Measurements from ENCODE around the gene CTNNA3.

GRCh38 chr10:66910671-66911070, 785.3 kb downstream of the CTNNA3 start:
- TF ChIP-seq, protein P1, sequence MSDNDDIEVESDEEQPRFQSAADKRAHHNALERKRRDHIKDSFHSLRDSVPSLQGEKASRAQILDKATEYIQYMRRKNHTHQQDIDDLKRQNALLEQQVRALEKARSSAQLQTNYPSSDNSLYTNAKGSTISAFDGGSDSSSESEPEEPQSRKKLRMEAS (IDR thresholded peaks at IDR 0.05), result no peak
- TF ChIP-seq CTCF (IDR thresholded peaks at IDR 0.05; ENCODE audit: low read depth, low read length, missing input control), result no peak
- TF ChIP-seq RXRA (IDR thresholded peaks at IDR 0.05), result no peak
- no peak for TF ChIP-seq TAF1 (conservative IDR thresholded peaks at IDR 0.05)
- no peak for TF ChIP-seq YY1 (IDR thresholded peaks at IDR 0.05)
- TF ChIP-seq NR2F2 (IDR thresholded peaks at IDR 0.05), result no peak
- TF ChIP-seq EGR1 (IDR thresholded peaks at IDR 0.05; ENCODE audit: low read depth in 2 of 2), result no peak
- TF ChIP-seq, protein P2, sequence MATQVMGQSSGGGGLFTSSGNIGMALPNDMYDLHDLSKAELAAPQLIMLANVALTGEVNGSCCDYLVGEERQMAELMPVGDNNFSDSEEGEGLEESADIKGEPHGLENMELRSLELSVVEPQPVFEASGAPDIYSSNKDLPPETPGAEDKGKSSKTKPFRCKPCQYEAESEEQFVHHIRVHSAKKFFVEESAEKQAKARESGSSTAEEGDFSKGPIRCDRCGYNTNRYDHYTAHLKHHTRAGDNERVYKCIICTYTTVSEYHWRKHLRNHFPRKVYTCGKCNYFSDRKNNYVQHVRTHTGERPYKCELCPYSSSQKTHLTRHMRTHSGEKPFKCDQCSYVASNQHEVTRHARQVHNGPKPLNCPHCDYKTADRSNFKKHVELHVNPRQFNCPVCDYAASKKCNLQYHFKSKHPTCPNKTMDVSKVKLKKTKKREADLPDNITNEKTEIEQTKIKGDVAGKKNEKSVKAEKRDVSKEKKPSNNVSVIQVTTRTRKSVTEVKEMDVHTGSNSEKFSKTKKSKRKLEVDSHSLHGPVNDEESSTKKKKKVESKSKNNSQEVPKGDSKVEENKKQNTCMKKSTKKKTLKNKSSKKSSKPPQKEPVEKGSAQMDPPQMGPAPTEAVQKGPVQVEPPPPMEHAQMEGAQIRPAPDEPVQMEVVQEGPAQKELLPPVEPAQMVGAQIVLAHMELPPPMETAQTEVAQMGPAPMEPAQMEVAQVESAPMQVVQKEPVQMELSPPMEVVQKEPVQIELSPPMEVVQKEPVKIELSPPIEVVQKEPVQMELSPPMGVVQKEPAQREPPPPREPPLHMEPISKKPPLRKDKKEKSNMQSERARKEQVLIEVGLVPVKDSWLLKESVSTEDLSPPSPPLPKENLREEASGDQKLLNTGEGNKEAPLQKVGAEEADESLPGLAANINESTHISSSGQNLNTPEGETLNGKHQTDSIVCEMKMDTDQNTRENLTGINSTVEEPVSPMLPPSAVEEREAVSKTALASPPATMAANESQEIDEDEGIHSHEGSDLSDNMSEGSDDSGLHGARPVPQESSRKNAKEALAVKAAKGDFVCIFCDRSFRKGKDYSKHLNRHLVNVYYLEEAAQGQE (IDR thresholded peaks at IDR 0.05), result no peak
